Dendritic cell treated with granulocyte-macrophage colony-stimulating factor and Interleukin-4, amounts not matched to agents 40 ng/mL and 50 ng/mL, for 4 days (primary cell): ENCODE measurements around the gene PGBD5.

Experiments used
- H3K27ac Mint-ChIP-seq: one replicate; pipeline ENCODE4 v1.8.0; 2022; ENCODE audit warnings: mild to moderate bottlenecking, mixed read lengths
- H3K27me3 Mint-ChIP-seq: one replicate; pipeline ENCODE4 v1.8.0; 2022; ENCODE audit warnings: mild to moderate bottlenecking, mixed read lengths
- H3K36me3 Mint-ChIP-seq: one replicate; pipeline ENCODE4 v1.8.0; 2022; ENCODE audit warnings: low read depth, mixed read lengths
- H3K4me1 Mint-ChIP-seq: one replicate; pipeline ENCODE4 v1.8.0; 2022; ENCODE audit warnings: low read depth, mixed read lengths
- H3K4me3 Mint-ChIP-seq: one replicate; pipeline ENCODE4 v1.8.0; 2022; ENCODE audit warnings: mild to moderate bottlenecking, moderate library complexity, mixed read lengths
- H3K9me3 Mint-ChIP-seq: one replicate; pipeline ENCODE4 v1.8.0; 2022; ENCODE audit warnings: mixed read lengths
- intact Hi-C: fragments of 100-400 bp; cut with micrococcal nuclease; formaldehyde crosslinking; loops from one replicate; pipeline ENCODE4 v1.15.0; 2022

PGBD5 gene

GRCh38 chr1:230317823-230318819 lies 108.0 kb downstream of the PGBD5 start:
- no peak overlapping the region for H3K27ac Mint-ChIP-seq
- peaks cover 3% of the 10 kb centered on the region for H3K27me3 Mint-ChIP-seq
- H3K4me3 Mint-ChIP-seq = no peak overlapping the region
- no peaks in the 10 kb centered on the region for H3K9me3 Mint-ChIP-seq
- H3K36me3 Mint-ChIP-seq = no peaks in the 10 kb centered on the region
- H3K4me1 Mint-ChIP-seq = no peaks in the 10 kb centered on the region
- intact Hi-C loops = no loop called here

DNA sequence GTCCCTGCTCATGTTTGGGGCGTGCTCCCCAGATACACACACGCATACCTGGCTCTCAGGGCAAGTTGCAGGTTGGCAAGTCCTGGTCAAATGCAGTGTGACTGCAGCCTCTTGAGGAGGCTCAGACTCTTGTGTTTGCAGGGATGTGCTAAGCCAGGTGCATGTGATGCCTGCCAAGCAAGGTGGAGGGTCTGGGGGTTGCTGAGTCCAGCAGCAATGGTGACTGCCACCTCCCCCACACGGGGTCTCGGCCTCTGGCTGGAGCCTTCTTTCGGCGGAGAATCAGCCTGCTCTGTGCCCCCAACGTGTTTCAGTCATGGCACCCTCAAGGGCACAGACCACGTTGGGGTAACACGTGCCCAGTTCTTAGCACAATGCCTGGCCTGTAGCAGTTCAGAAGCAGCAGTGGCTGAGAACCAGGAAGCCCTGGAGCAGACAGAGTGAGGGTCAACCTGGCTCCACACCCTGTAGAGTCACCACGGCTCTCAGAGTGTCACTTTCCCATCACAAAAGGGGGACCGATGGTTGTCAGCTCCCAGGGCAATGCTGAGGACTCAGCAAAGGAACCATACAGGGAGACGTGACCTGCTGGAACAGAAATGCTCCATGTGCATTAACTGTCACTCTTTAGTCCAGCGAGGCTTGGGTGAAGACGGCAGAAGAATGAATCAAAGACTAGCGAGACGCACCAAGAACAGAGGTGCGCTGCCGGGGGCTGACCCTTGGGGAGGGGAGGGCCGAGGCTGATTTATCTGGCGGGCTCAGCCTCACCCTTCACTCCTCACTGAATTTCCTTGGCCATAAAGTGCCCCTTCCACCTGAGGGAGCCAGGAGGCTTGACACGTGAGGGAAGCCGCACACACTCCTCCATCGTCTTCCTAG lies 109.0 kb downstream of the PGBD5 start:
- no peaks in the 10 kb centered on the region for H3K36me3 Mint-ChIP-seq
- H3K27ac Mint-ChIP-seq = no peak overlapping the region
- no peaks in the 10 kb centered on the region for H3K9me3 Mint-ChIP-seq
- no peak overlapping the region for H3K4me3 Mint-ChIP-seq
- H3K4me1 Mint-ChIP-seq = no peaks in the 10 kb centered on the region
- H3K27me3 Mint-ChIP-seq = peaks cover 5% of the 10 kb centered on the region
- intact Hi-C loops = no loop called here

DNA sequence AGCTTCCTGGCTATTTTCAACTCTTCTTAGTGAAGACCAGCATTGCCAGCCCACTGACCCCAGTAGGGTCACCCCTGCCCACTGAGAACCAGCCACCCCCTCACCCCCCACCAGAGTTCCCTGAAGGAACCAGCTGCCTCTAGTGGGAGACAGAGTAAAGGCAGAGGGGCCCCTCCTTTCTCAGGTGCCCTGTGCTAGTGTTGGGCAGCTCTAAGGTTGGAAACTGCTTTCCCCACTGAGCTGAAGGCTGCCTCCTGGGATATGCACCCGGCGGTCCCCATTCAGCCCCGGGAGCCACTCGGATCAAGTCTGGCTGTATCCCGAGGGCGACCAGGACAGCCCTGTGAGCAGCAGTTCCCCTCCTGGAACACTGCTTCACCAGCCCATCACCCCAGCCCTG lies 111.0 kb downstream of the PGBD5 start:
- Mint-ChIP-seq H3K36me3 (no peaks in the 10 kb centered on the region), H3K27me3 (peaks cover 8% of the 10 kb centered on the region), H3K4me1 (peaks cover 5% of the 10 kb centered on the region), H3K9me3 (no peaks in the 10 kb centered on the region), H3K4me3 (no peak overlapping the region), H3K27ac (no peak overlapping the region)
- intact Hi-C loops = no loop called here

- no peaks in the 10 kb centered on the region for H3K36me3 Mint-ChIP-seq
- no peak overlapping the region for H3K27ac Mint-ChIP-seq
- H3K9me3 Mint-ChIP-seq = no peaks in the 10 kb centered on the region
- peaks cover 5% of the 10 kb centered on the region for H3K4me1 Mint-ChIP-seq
- H3K27me3 Mint-ChIP-seq = peaks cover 8% of the 10 kb centered on the region
- intact Hi-C loops = loop anchor here (5.0 kb wide), 1 partner anchor 597 kb away; no protein-coding TSS in a partner anchor
- H3K4me3 Mint-ChIP-seq = no peak overlapping the region
Observed at GRCh38 chr1:230314142-230314470, 112.0 kb downstream of the PGBD5 start.

DNA sequence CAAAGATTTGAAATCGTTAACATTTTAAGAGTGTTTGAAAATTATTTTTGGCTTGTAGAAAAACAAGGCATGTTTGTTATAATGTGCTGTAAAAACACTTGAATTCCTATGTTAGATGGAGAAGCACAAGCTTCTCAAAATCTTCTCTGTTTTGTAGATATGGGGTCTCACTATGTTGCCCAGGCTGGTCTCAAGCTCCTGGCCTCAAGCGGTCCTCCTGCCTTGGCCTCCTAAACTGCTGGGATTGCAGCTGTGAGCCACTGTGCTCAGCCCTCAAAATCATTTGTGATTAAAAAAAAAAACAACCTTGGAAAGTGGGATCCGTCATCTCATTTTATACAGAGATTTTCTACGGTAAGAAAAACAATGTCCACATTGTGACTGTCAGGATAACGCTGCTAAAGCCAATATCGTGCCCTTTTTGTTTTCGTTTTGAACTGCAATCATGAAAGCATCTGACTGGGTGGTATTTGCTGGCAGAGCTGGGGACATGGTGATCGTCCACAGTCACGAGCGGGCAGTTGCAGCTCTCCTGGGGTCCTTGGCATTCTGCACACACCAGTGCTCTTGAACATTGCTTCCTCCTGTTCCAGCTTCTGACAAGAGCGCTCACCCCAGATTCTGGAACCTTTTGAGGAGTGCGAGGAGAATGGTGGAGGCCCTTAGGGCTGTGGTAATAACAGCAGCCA lies 112.5 kb downstream of the PGBD5 start:
- H3K9me3 Mint-ChIP-seq = no peaks in the 10 kb centered on the region
- H3K36me3 Mint-ChIP-seq = no peaks in the 10 kb centered on the region
- no peak overlapping the region for H3K4me3 Mint-ChIP-seq
- H3K27ac Mint-ChIP-seq = no peak overlapping the region
- peaks cover 8% of the 10 kb centered on the region for H3K27me3 Mint-ChIP-seq
- peaks cover 5% of the 10 kb centered on the region for H3K4me1 Mint-ChIP-seq
- intact Hi-C loops = loop anchor here (5.0 kb wide), 1 partner anchor 596 kb away; no protein-coding TSS in a partner anchor

DNA sequence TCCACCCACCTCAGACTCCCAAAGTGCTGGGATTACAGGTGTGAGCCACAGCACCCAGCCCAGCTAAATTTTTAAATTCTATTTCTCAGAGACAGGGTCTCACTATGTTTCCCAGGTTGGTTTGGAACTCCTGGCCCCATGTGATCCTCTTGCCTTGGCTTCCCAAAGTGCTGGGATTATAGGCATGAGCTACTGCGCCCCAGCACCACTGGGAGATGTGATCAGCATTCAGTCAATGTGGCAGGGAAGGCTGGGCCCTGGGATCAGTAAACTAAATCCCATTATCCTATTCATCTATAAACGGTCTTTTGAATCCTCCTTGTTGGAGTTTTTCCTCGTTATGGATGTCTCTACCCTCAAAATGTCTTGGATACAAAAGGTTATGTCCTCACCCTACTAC lies 113.5 kb downstream of the PGBD5 start:
- Mint-ChIP-seq H3K27ac (no peak overlapping the region), H3K36me3 (no peaks in the 10 kb centered on the region), H3K4me3 (no peak overlapping the region), H3K27me3 (peaks cover 5% of the 10 kb centered on the region), H3K9me3 (no peaks in the 10 kb centered on the region), H3K4me1 (peaks cover 5% of the 10 kb centered on the region)
- intact Hi-C loops = loop anchor here (5.0 kb wide), 1 partner anchor 595 kb away; no protein-coding TSS in a partner anchor

DNA sequence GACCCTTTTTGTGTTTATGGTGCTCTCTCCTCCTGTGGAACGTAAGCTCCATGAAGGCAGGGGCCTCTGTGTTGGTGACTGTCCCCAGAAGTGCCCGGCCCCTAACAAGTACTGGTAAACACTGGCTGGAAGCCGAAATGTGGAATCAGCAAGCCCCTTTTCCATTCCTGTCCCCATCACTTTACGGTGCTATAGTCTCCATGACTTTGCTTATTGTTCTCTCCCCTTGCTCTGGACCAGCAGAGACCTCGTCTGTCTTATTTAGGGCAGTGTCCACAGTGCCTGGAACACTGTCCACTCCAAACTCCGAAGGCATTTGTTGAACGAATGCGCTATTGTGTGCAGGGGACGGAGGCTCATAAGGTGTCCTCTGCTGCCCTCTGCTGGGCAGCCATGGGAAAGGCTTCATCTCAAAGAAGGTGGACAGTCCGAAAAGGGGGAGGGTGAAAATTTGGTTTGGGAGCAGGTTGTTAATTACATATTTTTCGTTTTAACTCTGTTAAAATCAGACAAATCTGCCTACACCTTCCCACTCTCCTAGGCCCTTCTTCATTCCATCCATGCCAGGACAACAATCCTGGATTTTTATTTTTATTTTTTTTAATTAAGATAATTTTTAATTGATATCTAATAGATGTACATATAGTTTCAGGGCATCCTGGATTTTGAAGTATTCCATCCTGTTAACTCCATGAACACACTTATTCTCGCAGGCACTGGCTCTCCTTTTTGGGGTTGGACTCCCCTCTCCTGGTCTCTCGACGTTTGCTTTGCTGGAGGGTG lies 115.6 kb downstream of the PGBD5 start:
- Mint-ChIP-seq H3K4me1 (peaks cover 5% of the 10 kb centered on the region), H3K36me3 (no peaks in the 10 kb centered on the region), H3K9me3 (no peaks in the 10 kb centered on the region), H3K27me3 (peaks cover 5% of the 10 kb centered on the region), H3K27ac (no peak overlapping the region), H3K4me3 (no peak overlapping the region)
- intact Hi-C loops = loop anchor here (1.0 to 5.0 kb wide), 2 partner anchors 593 to 649 kb away; no protein-coding TSS in a partner anchor

GRCh38 chr1:230309646-230310177 lies 116.4 kb downstream of the PGBD5 start:
- Mint-ChIP-seq H3K27me3 (peaks cover 5% of the 10 kb centered on the region), H3K36me3 (no peaks in the 10 kb centered on the region), H3K27ac (no peak overlapping the region), H3K4me3 (no peak overlapping the region), H3K9me3 (no peaks in the 10 kb centered on the region), H3K4me1 (peaks cover 5% of the 10 kb centered on the region)
- intact Hi-C loops = loop anchor here (1.0 to 5.0 kb wide), 2 partner anchors 592 to 648 kb away; no protein-coding TSS in a partner anchor

DNA sequence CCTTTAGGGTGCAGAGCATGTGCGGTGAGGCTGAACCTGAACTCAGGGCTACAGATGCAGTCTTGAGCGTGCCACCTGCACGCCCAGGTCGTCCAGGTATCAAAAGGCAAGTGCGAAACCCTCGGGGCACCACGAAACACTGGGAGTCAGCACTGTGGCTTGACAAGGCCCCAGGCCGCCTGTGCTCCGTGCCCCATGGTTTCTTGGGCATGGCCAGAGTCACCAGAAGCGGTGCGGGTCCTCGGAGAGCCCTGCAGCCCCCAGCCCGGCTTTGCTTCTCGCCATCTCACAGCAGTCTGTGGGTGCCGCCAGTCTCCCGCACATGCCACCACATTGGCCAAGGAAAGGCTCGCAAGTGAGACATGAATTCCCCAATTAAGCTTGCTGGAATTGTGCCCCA lies 117.3 kb downstream of the PGBD5 start:
- H3K36me3 Mint-ChIP-seq = no peaks in the 10 kb centered on the region
- H3K4me1 Mint-ChIP-seq = peaks cover 10% of the 10 kb centered on the region
- H3K27ac Mint-ChIP-seq = no peak overlapping the region
- H3K4me3 Mint-ChIP-seq = no peak overlapping the region
- no peaks in the 10 kb centered on the region for H3K9me3 Mint-ChIP-seq
- peaks cover 5% of the 10 kb centered on the region for H3K27me3 Mint-ChIP-seq
- intact Hi-C loops = no loop called here

DNA sequence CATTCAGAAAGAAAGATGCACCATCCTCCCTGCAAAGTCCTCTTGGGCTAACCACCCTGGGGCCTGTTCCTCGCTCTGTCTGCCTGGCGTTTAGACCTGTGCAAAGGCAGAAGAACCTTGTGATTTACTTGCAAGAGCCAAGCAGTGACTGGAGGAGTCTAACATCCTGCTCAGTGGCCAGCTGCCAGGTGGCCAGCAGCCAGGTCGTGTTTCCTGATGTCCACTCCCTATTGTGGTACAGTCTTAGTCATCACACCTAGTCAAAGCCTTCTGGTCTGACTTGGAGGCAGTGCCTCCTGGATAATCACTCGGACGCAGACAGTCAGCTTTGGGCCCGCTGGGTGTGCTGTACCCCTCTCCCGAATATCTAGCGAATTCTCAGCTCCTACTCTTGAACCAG lies 118.1 kb downstream of the PGBD5 start:
- Mint-ChIP-seq H3K4me1 (peaks cover 13% of the 10 kb centered on the region), H3K27ac (no peak overlapping the region), H3K36me3 (no peaks in the 10 kb centered on the region), H3K27me3 (peaks cover 5% of the 10 kb centered on the region), H3K9me3 (no peaks in the 10 kb centered on the region), H3K4me3 (no peak overlapping the region)
- intact Hi-C loops = no loop called here

- peaks cover 13% of the 10 kb centered on the region for H3K4me1 Mint-ChIP-seq
- peaks cover 4% of the 10 kb centered on the region for H3K27me3 Mint-ChIP-seq
- H3K9me3 Mint-ChIP-seq = no peaks in the 10 kb centered on the region
- no peak overlapping the region for H3K4me3 Mint-ChIP-seq
- intact Hi-C loops = no loop called here
- H3K27ac Mint-ChIP-seq = no peak overlapping the region
- H3K36me3 Mint-ChIP-seq = no peaks in the 10 kb centered on the region
Observed at GRCh38 chr1:230307213-230307612, 118.9 kb downstream of the PGBD5 start.

DNA sequence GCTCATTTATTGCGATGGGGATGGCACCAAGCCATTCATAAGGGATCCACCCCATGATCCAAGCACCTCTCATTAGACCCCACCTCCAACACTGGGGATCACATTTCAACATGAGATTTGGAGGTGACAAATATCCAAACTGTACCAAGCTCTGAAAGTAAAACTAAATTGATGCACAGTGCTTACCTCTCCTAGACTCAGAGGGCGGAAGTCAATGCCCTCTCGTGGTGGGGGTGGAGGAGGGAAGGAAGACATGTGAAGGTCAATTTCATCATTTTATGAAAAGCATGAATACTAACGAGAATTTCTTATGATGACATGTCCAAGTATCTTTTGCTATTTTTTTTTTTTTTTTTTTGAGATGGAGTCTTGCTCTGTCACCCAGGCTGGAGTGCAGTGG lies 120.0 kb downstream of the PGBD5 start:
- H3K9me3 Mint-ChIP-seq = no peaks in the 10 kb centered on the region
- intact Hi-C loops = no loop called here
- H3K4me1 Mint-ChIP-seq = peaks cover 13% of the 10 kb centered on the region
- no peak overlapping the region for H3K27ac Mint-ChIP-seq
- H3K36me3 Mint-ChIP-seq = no peaks in the 10 kb centered on the region
- peaks cover 4% of the 10 kb centered on the region for H3K27me3 Mint-ChIP-seq
- no peak overlapping the region for H3K4me3 Mint-ChIP-seq

GRCh38 chr1:230303822-230304221 lies 122.3 kb downstream of the PGBD5 start:
- peaks cover 1% of the 10 kb centered on the region for H3K27me3 Mint-ChIP-seq
- H3K36me3 Mint-ChIP-seq = no peaks in the 10 kb centered on the region
- H3K9me3 Mint-ChIP-seq = no peaks in the 10 kb centered on the region
- H3K27ac Mint-ChIP-seq = no peak overlapping the region
- intact Hi-C loops = no loop called here
- no peak overlapping the region for H3K4me3 Mint-ChIP-seq
- peaks cover 16% of the 10 kb centered on the region for H3K4me1 Mint-ChIP-seq
